DMS 273 (cell line): ENCODE measurements around the gene ITIH5.

Source experiments
- DNase-seq: peaks from one replicate; lab custom pipeline; 2025; ENCODE audit not compliant: unreplicated experiment; lab: John Stamatoyannopoulos, UW

ITIH5 gene

GRCh38 chr10:7525314-7526016 is 141.3 kb downstream of the ITIH5 start:
- peak; percentile 76 for DNase-seq

- no peak for DNase-seq
These were observed 143.1 kb downstream of the ITIH5 start for GRCh38 chr10:7523656-7524055.

GRCh38 chr10:7520507-7521485 is 146.0 kb downstream of the ITIH5 start:
- no peak for DNase-seq

- no peak for DNase-seq
These were observed 147.4 kb downstream of the ITIH5 start for GRCh38 chr10:7519351-7519750.

DNA sequence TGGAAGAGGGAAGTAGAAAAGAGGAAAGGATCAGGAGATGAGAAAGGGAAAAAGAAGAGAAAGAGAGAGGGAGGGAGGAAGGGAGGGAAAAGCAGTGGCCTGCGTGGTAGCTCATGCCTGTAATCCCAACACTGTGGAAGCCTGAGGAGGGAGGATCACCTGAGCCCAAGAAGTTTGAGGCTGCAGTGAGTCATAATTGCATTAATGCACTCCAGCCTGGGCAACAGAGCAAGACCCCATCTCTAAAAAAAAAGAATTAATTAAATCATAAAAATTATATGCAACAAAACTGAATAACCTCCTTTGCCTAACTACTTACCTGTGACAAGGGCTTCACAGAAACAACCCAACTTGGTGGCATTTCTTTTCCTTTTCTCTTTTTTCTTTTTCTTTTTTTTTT is 148.1 kb downstream of the ITIH5 start:
- DNase-seq: no peak

GRCh38 chr10:7515439-7515838 is 151.3 kb downstream of the ITIH5 start:
- no peak for DNase-seq

DNA sequence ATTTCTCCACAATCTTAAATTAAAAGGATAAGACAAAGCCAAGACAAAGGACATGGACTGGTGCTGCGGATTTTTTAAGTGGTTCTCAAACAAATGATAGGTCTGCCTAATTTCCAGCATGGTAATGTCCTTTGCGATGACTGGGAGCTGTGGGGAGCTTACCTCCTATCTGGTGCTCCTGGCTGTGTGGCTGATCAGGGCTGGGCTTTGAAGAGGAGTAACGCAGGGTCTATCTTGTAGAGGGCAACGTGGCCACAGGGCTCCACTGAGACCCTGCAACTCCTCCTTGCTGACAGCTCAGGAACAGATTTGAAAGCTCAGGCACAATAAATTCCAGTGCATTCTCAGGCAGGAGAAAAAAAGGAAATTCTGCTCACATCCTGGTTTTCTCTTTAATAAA is 152.8 kb downstream of the ITIH5 start:
- no peak for DNase-seq

- DNase-seq: no peak
These were observed 153.3 kb downstream of the ITIH5 start for GRCh38 chr10:7513455-7513854.

- no peak for DNase-seq
These were observed 154.3 kb downstream of the ITIH5 start for GRCh38 chr10:7512487-7512886.

GRCh38 chr10:7511612-7512011 is 155.2 kb downstream of the ITIH5 start:
- no peak for DNase-seq
